Glomerular endothelial cell (primary cell): ENCODE measurements around the gene ADAMTS7. TPM values are rescaled to one million over a fixed set of nuclear protein-coding genes. Genes with fewer than 3 reads are reported as not detected.
"Not testable (repeated sequence)": the region's sequence is repeated elsewhere in the genome, so short reads cannot be mapped to it uniquely, and the experiment has no call there.

Experiments used
- DNase-seq: peaks from one replicate; pipeline ENCODE4 v3.0.0-alpha.2; 2011; ENCODE audit warnings: low read depth, low spot score; ENCODE audit errors: extremely low read depth
- total RNA-seq: library from RNA; depleted of rRNA; stranded (reverse); fragments of >200 nt; gene quantifications from 2 replicates; pipeline ENCODE4 v1.2.3, GENCODE V29; 2015

Gene ADAMTS7
- total RNA-seq, 1 donor from 2014 or later: 105 TPM

DNA sequence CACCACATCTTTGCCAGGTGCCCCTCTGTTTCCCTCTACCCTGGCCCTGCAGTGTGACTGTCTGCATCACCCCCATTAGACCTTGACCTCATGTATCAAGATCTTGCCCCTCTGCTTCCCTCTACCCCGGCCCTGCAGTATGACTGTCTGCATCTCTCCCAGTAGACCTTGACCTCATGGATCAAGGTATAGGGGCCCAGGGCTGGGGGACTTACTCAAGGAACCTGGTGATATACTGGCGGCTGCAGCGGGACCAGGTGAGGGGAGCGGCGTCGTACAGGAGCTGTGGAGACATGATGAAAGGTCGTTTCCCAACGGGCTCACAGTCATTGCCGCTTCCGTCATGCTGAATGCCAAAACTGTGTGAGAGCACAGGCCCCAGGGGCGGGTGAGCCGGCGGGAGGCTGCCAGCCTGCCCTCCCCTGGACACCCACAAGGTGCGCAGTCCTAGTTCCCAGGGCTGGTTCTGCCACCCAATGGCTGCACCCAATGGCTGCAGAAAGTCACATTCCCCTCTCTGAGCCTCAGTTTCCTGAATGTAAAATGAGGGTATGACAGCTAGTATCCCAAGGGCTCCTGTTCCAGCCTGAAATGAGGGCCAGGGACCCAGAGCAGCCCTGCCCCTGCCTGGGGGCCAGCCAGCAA is 23.1 kb downstream of the ADAMTS7 start:
- no peak for DNase-seq

DNA sequence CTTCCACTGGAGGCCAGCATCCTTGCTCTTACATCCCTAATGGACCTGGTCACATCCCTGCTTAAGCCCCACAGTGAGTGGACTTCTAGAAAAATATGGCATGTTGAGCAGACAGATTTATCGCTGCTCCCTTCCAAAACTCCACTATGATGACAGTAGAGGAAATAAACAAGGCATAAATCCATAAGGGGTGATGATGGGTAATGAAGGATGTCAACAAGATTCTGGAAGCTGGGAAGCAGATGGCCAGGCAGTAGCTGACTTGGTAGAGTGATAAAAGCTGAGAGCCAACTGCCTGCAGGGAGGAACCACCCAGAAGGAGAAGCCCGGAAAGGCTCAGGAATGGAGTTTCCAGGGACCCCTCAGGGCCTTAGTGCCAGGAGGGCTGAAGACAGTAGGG is 28.9 kb downstream of the ADAMTS7 start:
- not testable (repeated sequence) for DNase-seq

DNA sequence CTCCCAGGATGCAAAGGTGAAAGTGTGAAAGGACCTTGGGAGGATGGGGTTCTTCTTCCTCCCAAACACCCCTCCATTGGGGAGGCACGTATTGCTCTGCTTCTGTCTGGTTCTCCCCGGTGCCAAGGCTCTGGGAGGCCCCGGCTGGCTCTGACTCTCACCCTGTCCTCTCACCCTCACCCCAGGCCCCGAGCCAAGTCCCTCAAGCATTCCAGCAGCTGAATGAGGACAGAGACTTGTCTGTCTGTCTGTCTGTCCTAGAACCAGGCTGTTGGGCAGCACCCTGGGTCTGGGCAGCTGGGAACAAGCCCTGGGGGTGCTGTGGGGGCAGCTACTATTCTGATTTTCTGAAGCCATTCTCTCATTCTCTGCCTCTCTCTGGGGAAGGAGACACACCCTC is 29.9 kb downstream of the ADAMTS7 start:
- not testable (repeated sequence) for DNase-seq

DNA sequence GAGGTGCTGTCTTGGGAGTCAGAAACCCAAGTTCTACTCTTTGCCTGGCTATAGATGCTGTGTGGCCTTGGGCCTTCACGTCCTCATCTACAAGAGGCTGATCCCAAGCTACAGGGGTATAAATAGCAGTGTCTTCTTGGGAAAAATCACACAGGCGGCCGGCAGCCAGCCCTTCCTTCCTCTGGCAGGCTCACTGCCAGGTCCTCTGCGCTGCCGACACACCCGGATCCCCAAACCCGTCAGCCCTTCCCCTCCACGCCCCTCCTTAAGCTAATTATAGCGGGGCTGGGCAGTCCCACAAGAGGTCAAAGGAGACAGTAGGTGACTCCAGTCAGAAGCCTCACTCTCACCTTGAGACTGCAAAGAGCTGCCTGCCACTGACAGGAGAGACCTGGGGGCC is 31.3 kb downstream of the ADAMTS7 start:
- DNase-seq: not testable (repeated sequence)

DNA sequence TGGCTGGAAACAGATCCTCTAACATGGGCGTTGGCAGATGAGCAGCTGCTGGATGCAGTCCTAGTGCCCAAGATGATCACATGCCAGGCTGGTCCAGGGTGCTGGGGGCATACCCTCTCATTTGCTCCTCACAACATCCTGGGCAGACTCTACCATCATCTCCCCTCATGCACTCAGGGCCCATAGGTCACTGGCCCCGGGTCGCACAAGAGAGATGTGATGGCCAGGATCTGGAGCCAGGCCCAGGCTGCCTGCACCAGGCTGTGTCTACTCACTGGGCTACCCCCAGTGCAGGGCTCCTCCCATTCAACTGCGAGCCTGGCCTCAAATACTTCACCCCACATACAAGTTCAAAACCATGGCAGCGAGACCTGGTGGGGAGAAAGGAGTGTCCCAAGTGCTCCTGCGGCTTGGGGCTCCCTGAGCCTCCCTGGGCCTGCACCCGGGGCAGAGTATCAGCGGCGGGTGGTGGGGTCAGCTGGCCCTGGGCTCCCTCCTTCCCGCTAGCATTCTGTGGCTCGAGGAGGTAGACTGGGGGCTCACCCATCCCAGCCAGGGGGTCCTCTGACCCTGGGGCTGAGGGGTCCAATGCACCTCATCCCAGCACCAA is 32.0 kb downstream of the ADAMTS7 start:
- DNase-seq: not testable (repeated sequence)

DNA sequence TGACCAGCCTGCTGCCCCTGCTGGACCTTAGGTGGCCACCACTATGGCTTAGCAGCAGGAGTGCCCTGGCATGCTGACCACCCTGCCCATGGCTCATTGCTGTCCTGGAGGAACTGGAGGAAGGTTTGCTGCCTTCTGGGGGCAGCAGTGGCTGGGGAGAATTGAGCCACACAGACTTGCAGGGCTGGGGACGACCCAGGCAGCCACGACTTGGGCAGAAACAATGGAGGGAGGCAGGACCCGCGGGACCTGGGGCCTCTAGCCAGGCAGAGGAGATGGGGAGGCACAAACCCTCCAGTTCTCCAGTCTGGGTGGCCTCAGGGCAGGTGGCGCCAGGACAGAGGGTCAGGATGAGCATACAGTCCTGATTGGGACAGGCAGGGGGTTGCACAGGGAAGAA is 32.8 kb downstream of the ADAMTS7 start:
- no peak for DNase-seq

DNA sequence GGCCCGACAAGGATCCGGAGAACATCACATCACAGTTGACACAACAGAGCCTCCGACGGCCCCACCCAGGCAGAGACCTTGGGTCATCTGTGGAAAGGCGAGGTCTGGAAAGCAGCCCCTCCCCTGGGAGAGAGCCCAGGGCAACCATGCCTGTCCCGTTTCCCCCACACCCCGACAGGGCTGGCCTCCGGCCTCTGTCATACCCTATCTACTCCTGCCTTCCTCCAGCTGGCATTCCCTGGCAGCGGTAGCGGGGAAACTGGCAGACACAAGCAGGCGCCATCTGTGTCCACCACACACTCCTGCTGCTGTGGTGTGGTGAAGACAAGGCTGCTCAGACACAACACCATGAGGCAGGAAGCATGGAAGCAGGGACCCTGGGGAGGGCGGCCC is 33.3 kb downstream of the ADAMTS7 start:
- DNase-seq: not testable (repeated sequence)

DNA sequence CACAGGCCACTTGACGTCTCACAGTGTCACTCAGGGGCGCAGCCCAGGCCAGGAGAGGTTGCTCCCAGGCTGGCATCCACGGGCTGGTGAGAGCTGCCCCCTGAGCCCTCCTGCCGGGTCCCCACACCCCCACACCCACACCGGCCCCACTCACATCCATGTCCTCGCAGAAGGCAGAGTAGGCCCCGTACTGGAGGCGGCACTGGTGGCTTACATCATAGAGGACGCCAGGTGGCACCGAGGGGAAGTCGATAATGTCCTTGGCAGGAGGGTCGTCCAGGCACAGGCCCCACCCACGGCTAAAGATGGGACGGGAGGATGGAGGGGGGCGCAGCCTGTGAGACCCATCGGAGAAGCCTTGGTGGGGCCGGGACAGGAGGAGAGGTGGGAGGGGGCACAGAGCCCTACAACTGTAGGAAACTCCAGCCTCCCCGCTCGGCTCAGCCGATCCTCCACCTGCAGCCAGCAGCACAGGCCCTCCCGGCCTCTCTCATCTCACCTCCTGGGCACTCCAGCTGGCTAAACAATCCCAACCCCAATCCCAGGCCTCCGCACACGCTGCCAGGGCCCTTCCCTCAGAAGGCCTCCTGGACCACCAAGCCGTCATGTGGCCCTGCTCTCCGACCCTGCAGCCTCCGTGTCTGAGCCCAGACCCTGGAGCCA is 33.8 kb downstream of the ADAMTS7 start:
- DNase-seq: not testable (repeated sequence)

DNA sequence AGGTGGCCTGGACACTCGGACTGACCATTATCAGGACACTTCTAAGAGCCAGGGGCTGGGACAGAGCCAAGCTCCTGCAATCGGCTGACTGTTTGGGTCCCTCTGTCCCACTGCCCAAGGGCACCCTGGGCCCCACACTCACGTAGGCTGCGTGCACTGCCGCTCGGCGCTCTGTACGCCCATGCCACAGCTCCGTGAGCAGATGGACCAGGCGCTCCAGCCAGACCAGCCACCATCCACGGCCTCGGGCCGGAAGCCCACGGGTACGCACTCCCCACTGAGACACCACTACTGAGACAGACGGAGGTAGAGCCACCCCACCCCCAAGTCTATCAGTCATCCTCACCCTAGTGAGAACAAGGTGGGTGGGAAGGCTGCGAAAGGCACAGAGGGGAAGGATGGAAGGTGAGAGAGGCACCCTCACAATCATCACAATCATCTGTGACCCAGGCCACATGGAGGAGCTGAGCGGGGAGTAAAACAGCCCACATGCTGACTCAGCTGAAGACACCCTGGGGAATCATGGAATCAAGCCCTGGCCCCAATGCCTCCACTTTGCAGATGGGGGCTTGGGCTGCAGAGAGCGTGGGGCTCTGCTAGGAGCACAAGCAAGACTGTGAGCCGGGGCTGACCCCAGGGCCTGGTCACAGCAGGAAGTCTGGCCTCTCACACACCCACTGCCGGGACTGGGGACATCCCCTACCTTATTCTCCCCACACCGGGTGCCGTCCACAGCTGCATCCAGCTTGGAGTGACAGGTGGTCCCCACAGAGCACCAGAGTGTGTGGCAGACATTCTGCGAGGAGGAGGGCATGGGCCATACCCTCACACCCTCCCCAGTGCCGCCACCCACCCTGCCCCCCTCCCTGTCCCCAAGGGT is 35.0 kb downstream of the ADAMTS7 start:
- DNase-seq: not testable (repeated sequence)

DNA sequence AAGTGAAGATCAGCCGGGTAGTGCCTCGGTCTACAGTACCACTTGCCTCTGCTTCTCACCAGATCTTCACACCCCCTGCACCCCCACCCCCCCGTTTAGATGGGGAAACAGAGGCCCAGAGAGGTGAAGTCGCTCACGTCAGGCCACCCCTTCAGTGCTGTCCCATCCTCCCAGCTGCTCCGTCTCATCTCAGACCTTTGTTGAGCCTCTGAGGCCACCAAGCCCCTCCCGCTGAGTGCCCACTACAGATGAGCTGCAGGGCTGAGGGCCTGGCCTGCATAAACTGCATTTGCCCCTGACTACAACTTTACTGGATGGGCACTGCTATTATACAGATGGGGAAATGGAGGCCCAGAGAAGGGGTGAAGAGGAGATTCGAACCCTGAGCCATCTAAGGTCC is 35.8 kb downstream of the ADAMTS7 start:
- no peak for DNase-seq

DNA sequence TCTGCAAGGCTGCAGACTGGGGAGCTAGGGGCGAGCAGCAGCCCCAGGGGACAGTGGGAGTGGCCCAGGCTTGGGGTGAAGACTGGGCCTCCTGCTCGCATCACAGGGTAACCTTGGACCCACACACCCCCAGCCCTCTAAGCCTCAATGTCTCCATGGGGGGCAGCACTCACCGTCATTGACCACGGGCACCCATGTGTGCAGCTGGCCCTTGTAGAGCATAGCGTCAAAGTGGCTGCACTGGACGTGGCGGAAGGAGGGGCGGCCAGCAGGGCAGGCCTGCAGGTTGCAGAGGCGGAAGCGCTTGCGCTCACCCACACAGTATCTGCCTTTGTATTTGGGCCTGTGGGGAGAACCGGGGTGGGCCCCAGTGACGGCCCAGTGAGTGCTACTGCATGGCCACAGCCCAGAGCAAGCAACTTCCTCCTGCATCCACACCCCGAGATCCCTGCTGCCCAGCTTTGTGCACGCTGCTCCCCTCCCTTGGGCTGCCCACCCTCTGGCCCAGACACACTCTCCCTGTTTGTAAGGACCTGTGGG is 36.7 kb downstream of the ADAMTS7 start:
- DNase-seq: not testable (repeated sequence)

DNA sequence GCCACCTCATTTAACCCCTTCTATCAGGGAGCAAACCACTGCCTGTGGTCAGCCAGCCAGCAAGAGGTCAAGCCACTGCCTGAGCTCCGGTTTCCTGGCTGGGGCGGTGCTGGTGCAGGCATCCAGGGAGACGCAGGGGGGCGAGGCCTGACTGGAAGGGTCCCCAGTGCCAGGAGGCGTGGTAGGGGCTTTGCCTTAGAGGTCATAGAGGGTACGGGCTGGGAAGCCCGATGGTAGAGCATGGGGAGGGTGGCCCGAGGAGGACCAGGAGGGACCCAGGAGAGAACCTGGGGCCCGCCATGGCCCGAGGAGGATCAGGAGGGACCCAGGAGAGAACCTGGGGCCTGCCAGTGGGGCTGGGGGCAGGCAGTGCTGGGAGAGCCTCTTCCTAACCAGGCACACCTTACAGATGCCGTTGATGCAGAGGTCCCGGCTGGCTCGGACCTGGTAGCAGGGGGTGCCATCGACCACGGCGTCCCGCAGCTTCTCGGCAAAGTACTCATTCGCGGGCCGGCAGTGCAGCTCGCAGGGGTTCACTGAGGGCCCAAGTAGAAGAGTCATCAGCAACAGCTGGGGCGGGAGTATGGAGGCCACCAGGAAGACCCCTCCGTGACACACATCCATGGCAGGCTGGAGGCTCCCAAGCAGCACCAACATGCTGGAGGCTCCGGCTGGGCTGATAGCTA is 37.4 kb downstream of the ADAMTS7 start:
- DNase-seq: not testable (repeated sequence)

DNA sequence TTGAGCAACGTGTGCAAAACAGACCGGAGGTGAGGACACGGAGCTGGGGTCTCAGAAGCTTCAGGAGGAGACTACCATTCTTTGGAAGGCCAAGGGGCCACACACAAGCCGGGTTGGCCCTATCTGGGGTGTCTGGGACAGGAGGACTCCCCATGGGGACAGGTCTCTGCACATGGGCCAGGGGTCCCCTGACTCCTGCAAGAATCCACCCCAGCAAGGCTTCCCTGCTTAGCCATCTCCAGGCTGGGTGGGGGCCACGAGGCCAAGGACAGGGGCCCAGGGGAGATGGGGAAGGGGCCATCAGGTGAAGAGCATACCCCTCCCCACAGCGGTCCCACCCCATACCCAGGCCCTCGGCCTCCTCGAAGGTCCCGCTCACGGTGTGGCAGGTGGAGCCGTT is 38.5 kb downstream of the ADAMTS7 start:
- DNase-seq: no peak

DNA sequence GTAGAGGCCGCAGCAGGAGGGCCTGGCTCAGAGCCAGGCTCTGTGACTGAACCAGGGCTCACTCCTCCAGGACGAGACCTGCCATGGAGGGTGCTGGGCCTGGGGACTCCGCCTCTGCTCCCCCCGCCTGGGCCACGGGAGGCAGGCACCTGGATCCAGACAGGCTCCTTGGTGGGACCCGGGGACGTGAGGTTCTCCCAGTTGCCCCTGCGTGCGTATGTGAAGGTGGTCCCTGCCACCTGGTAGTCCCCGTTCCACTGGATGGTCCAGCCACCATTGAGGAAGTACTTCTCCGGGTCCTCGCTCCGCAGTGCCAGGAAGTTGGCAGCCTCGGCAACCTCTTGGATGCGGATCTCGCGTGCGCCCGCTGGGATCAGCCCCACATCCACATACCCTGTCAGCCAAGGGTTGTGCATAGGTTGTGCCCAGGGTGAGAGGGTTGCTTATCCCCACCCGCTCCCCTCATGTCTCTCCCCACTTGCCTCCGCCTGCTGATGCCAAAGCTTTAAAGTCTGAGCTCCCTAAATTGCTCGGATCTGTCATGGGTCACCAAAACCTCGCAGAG is 39.7 kb downstream of the ADAMTS7 start:
- not testable (repeated sequence) for DNase-seq

DNA sequence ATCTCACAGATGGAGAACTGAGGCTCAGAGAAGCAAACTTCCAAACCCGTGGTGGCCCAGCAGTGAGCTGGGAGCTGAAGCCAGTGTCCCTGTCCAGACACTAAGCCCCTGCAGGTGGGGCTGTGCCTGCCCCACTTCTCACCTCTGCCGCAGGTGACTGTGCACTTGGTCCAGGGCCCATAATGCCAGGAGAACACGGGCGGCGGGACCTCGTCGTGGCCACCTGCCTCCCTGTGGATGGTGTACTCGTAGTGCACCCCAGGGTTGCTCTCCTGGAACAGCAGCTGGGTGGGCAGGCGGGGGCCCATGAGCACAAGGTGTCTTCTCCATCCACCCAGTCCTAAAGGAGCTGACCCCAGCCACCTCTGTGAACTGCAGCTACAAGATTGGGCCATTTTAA is 40.2 kb downstream of the ADAMTS7 start:
- DNase-seq: not testable (repeated sequence)

DNA sequence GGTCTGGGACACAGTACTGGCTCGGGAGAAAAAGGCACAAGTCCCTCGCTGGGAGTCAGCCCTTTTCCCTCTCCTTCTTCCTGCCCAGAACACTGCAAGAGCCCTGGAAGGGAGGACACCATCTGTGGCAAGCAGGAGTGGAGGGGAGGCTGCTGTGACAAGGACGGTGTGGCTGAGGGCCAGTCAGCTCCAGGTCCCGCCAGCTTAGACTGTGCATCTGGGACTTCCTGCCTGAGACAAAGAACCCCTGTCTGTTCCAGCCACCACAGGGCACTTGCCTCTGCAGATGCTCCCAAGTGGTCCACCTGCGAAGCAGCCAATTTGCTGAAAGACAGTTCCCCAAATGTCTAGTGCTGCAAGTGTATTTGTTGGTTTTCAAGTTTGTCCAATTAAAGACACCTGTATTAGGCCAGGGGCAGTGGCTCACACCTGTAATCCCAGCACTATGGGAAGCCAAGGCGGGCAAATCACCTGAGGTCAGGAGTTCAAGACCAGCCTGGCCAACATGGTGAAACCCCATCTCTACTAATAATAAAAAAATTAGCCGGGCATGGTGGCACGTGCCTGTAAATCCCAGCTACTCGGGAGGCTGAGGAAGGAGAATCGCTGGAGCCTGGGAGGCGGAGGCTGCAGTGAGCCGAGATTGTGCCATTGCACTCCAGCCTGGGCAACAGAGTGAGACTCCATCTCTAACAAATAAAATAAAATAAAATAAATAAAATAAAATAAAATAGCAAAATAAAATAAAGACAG is 41.6 kb downstream of the ADAMTS7 start:
- not testable (repeated sequence) for DNase-seq

DNA sequence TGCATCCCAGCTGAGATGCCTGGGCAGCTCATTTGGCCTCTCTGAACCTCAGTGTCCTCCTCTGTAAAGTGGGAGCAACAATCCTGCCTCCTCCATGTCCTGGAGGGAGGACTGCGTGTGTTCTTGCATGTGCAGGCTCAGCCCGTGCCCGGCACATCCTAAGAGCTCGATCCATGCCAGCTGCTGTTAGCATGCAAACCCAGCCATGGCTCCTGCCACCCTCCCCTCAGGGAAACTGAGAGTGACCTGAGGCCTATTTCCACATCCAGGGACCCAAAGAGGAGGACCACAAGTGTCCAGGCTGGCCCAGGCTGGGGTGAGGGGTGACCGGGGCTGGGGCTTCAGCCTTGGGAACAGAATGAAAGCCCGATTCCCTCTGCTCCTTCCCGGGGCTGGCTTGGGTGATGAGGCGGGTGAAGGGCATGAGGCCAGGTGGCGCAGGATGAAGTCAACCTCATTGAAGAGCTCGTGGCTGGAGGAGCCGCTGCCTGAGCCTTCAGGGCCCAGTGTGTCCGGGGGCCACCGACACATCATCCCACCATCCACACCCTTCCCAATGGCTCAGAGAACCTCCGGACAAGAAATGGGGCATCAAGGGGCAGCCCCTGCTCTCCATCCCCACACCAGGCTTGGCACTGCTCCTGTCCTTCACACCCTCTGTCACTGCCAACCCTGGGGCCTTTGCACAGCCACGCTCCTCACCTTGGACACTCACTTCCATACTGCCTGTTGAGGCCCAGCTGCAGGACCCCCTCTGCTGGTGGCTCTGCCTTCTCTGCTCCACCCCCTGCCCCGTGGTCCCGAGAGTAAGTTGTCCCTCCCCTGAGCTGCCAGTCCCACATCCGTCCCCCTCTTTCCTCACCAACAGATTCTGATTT is 42.5 kb downstream of the ADAMTS7 start:
- DNase-seq: no peak

DNA sequence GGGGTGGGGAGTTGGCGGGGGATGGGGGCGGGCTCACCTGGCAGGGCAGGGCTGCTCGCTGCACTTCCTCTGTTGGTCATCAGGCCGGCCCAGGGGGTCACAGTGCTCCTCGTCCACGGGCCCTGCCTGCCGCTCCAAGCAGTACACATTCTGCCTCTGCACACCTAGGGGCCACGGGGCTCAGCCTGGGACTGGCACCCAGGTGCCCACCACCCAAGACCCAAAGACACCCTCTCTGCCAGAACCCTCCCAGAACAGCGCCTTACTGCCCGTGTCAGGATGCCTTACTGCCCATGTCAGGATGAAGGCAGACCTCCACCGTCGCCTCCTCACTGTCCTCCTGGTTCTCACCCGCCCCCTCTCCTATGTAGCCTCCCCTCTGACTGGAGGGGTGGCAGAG is 43.2 kb downstream of the ADAMTS7 start:
- DNase-seq: no peak
